Urinary bladder (tissue), 4 donors: Measurements from ENCODE around the gene KIFC3. TPM values are rescaled to one million over a fixed set of nuclear protein-coding genes. Genes with fewer than 3 reads are reported as not detected.
A peak's percentile ranks its signal among the peaks of the same experiment; 100 is the strongest.

Experiments used
- DNase-seq: peaks from one replicate; pipeline ENCODE4 v3.0.0-alpha.2; 2015; ENCODE audit errors: extremely low spot score
- H3K27ac ChIP-seq: one replicate; pipeline ENCODE4 v1.5.1; 2013; ENCODE audit warnings: low read depth, mild to moderate bottlenecking, moderate library complexity
- H3K36me3 ChIP-seq: one replicate; pipeline ENCODE4 v1.6.1; 2013; ENCODE audit warnings: mild to moderate bottlenecking, moderate library complexity; ENCODE audit not compliant: insufficient read depth
- H3K4me1 ChIP-seq: one replicate; pipeline ENCODE4 v1.6.1; 2013; ENCODE audit warnings: mild to moderate bottlenecking, moderate library complexity; ENCODE audit not compliant: insufficient read depth
- H3K4me3 ChIP-seq: one replicate; pipeline ENCODE4 v1.5.1; 2013; ENCODE audit warnings: low read depth, low read length
- WGBS: extraction: QIAGEN DNeasy Blood & Tissue Kit; methylation state at CpG from one replicate; pipeline ENCODE4 v1.1.7; 2013; 5-methylcytosine and 5-hydroxymethylcytosine counted together
- polyA plus RNA-seq: library from polyadenylated mRNA; stranded (reverse); fragments of 200-250 nt; gene quantifications from one replicate; pipeline ENCODE4 v1.2.3, GENCODE V29; 2013
- total RNA-seq: library from RNA; depleted of rRNA; stranded (reverse); fragments of >200 nt; gene quantifications from one replicate; pipeline ENCODE4 v1.2.3, GENCODE V29; 2014
- donor health status: healthy with polysubstance abuse.
- donor health status: healthy.

The KIFC3 gene
- total and polyA plus RNA-seq, 2 donors = 22.7 to 23.7 TPM

DNA sequence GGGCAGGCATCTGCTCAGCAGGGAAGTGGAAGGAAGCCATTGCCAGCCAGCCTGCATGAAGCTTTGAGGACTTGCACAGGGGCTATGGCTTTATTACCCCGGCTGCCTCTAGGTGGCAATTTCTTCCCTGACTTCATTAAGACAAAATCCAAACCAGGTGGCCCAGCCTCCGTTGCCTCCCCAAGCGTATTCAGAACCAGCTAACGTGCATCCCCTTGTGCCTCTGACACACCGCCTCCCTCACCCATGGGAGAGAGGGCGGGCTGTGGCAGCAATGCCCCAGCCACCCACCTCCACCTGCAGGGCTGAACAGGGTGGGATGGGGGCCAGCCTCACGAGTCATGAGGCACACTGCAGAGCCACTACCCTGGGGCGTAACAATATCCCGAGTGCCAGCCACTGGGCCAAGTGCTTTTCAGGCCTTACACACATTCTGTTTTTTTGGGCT is 6.8 kb downstream of the KIFC3 start:
- Histone ChIP-seq H3K4me3 (no peak overlapping the region), H3K4me1 (no peaks in the 10 kb centered on the region), H3K36me3 (peaks cover 1% of the 10 kb centered on the region), H3K27ac (no peak overlapping the region)
- no peak for DNase-seq
- WGBS = 64% methylated on average over 9 of the region's 9 CpGs

DNA sequence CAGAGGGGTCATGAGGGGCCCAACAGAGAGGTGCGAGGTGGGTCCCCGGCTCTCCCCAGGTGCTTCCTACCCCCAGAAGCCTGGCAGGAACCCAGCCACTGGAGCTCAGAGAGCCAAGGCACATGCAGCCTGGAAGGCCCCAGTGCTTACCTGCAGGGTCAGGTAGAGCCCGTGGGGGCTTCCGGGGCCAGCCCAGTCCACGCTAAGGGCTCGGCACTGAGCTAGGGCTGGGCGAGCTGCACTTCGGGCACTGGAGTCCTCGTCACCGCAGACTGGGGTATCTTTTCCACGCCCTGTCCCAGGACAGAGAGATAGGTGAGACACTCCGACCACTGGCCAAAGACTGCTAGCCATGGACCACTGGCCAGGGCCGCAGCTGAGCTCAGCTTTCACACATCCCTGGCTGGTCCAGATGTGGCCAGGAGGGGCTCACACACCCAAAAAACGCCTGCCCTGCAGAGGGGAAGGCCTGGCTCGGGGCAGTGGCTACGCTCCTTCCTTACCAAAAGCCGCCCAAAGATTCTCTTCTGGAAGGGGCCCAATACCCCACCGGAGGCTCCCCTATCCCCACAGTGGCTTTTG is 7.4 kb downstream of the KIFC3 start:
- Histone ChIP-seq H3K27ac (no peak overlapping the region), H3K4me3 (no peak overlapping the region), H3K4me1 (no peaks in the 10 kb centered on the region), H3K36me3 (peaks cover 1% of the 10 kb centered on the region)
- no peak for DNase-seq
- WGBS = 91% methylated on average over 18 of the region's 18 CpGs

DNA sequence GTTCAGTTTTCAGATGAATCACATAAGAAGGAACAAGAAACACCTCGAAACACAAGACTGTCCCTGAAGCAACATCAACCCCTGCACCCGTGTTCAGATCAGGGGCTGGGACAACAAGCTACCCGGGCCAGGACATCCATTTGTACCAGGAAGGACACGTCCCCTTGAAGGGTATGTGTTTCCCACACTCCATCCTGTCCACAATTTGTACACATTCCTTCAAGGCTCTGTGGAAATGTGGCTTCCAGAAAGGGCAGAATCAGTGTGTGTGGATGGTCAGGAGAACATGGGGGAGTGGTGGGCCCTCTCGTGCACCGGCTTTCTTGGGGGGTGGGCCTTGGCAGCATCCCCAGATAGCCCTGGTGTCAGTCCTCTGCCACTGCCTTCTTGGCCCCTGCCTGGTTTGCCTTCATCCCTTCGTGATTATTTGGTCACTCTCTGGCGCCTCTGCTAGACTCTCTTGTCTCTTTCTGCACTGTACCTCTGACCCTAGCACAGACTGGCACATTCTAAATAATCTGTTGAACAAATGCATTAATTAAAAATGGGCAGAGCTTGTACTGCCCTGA is 10.3 kb downstream of the KIFC3 start:
- 74% methylated on average over 8 of the region's 8 CpGs for WGBS

DNA sequence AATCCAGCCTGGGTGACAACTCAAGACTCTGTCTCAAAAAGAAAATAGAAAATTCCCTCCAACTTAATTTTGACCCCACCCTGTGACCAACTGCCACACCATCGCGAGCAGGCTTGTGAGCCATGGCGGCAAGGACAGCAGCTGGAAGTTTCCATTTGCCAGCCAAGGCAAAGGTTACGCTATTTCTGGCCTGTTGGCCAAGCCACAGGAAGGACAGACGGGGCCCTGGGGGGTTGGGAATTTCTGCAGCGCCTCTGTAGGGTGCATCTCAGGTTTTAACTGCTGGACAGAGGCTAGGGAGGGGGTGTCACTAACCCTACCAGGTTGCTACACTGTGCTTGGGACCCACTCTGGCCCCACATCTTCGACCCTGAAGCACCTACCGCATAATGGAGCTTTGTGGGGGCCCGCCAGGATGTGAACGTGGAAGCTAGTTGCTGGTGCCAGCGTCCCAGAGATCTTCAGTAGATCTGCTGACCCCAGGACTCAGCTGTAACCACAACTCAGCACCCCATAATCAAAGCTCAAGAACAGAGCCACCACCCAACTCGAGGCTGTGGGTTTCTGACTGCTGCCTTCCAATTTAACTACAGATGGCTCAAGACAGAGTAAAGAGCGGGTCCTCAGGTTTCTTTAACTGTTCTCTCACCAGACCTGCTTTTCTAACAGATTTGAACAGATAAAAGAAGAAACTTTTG is 10.9 kb downstream of the KIFC3 start:
- 75% methylated on average over 13 of the region's 13 CpGs for WGBS
- no peak overlapping the region for H3K4me3 ChIP-seq
- peaks cover 1% of the 10 kb centered on the region for H3K36me3 ChIP-seq
- no peaks in the 10 kb centered on the region for H3K4me1 ChIP-seq
- no peak for DNase-seq
- no peak overlapping the region for H3K27ac ChIP-seq

More for the DNA sequence above, 10.3 kb downstream of the KIFC3 start:
- H3K27ac ChIP-seq = no peak overlapping the region
- H3K4me1 ChIP-seq = no peaks in the 10 kb centered on the region
- no peak for DNase-seq
- no peak overlapping the region for H3K4me3 ChIP-seq
- H3K36me3 ChIP-seq = peaks cover 1% of the 10 kb centered on the region

DNA sequence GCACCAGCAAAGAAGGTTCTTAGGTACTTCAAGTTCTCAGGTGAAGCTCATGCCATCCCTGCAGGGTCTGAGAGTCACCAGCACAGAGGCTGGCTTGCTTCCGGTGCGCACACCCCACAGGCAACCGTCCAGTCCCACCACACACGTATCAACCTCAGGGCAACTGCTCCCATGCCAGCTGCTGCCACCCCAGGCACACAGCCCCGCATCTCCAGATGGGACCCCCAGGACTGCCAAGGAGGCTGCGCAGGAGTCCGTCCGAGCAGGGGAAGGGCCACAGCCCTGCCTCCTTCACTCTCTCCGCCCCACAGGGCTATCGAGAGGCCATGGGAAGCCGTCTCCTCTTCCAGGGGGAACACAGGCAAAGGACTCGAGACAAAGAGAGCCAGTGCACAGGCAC is 13.3 kb downstream of the KIFC3 start:
- peaks cover 1% of the 10 kb centered on the region for H3K36me3 ChIP-seq
- no peaks in the 10 kb centered on the region for H3K4me1 ChIP-seq
- 85% methylated on average over 12 of the region's 12 CpGs for WGBS
- no peak for DNase-seq
- H3K4me3 ChIP-seq = no peak overlapping the region
- no peak overlapping the region for H3K27ac ChIP-seq

DNA sequence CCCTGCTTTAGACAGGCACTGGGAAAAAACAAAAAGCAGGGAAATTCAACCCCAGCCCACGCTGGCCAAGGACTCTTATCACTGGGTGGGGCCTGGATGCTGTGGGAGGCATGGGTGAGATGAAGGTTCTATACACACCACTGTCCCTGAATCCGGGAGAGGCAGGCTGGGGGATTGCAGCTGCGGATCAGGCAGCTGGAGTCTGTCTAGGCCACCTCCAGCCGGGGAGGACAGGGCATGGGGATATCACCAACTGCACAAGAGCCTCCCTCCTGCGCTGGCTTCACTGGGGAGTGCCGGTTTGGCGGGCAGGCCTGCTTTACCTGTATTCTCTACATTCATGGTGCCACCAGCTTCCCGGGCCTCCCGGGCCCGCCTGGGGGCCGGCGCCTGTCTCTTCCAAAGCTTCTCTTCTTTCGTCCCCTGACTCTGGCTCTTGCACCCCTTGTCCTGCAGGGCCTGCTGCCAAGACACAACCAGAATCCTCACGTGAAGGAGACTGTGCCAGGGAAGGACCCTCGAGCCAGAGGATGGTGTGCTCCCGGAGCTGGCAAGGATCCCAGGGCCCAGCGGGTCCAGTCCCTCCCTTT is 13.9 kb downstream of the KIFC3 start:
- H3K4me1 ChIP-seq = no peaks in the 10 kb centered on the region
- H3K27ac ChIP-seq = no peak overlapping the region
- H3K4me3 ChIP-seq = no peak overlapping the region
- DNase-seq = no peak
- peaks cover 1% of the 10 kb centered on the region for H3K36me3 ChIP-seq
- WGBS = 41% methylated on average over 17 of the region's 17 CpGs

DNA sequence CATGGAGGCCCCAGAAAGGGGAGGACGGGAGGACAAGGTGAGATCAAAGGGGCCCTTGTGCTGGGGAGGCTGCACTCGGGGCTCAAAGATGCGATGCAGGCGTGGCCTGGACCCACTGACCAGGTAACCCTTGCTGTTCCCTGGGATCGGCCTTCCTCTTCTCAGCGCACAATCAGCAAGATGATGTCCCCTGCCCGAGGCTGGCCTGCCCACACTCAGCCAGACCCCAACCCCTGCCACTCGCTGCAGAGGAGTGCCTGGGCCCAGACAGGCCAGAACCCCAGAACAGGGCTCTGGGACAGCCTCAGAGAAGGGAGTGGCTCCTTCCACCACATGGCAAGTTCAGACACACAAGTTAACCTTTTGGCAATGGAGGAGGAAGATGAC is 14.8 kb downstream of the KIFC3 start:
- no peak for DNase-seq
- 84% methylated on average over 8 of the region's 8 CpGs for WGBS
- Histone ChIP-seq H3K4me1 (no peaks in the 10 kb centered on the region), H3K27ac (no peak overlapping the region), H3K36me3 (peaks cover 1% of the 10 kb centered on the region), H3K4me3 (no peak overlapping the region)

DNA sequence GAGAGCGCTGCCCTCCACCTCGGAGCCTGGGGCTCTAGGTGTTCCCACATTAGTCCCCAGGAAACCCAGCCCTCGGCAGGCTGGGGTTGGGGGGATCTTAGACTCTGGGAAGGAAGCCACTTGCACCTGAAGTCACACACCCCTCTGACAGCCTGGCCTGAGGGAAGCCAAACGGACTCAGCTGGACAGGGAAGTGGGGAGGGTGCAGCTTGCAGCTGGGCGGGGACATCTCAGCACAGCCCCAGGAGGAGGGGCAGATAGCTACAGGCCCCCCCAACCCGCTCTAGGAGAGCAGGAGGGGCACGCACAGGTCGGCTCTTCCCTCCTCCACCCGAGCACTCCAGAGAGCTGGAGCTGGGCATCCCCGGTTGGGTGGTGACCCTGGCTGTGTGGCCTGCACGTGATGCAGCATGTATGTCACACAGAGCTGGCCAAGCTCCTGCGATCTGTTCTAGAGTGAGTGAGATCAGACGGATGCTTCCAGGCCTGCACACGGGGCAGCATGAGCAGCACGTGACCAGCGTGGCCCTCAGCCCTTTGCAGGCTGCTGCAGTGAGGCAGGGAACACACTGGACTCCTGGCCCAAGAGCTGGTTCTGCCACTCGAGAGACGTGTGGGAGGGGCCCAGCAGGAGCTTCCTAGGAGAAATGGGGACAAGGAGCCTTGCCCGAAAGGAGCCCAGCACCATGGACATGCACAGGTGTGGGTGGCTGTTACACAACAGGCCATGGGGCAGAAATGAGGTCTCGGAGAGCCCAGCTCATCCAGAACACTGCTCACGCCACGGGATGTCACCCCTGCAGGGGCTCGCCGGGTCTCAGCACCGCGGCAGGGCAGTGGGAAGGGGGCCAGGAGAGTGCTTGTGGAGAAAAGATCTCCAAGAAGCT is 15.4 kb downstream of the KIFC3 start:
- Histone ChIP-seq H3K36me3 (no peaks in the 10 kb centered on the region), H3K4me1 (no peaks in the 10 kb centered on the region), H3K4me3 (no peak overlapping the region), H3K27ac (peak overlapping the region; percentile 34)
- no peak for DNase-seq
- WGBS = 47% methylated on average over 26 of the region's 26 CpGs

DNA sequence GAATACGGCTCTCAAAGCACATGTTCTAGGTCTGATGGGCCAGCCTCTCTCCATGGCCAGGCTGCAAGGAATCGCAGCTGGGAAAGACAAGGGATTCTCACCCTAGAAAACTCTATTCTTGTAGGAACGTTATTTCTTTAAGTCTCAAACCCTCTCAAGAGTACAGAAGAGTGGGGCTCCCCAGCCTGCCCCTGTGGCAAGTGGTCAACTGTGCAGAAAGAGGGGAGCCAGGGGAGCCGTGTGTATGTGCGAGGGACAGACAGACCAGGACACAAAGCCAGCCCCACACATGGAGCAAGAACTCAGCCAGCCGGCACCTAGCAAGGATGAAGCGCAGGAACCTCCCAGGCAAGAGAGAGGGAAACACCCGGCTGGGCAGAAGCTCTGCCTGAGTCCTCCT is 16.4 kb downstream of the KIFC3 start:
- no peak overlapping the region for H3K4me3 ChIP-seq
- DNase-seq = no peak
- no peaks in the 10 kb centered on the region for H3K36me3 ChIP-seq
- H3K4me1 ChIP-seq = no peaks in the 10 kb centered on the region
- WGBS = 96% methylated on average over 8 of the region's 8 CpGs
- no peak overlapping the region for H3K27ac ChIP-seq

DNA sequence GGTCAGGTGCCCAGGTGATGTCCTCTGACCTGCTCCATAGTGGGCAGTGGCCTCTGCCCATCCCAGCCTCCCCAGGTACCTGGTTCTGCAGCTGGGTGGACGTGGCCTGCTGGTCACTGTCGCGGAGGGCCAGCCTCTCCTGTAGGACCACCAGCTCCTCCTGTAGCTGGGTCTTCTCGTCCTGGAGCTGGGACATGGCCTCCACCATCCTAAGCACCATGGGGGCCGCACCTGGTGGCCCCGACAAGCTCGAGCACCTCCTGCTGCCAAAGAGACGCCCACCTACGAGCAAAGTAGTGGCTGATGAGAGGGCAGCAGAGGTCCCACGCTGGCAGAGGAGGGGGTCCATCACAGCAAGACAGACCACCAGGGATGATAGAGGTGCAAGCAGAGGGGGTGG is 16.9 kb downstream of the KIFC3 start:
- Histone ChIP-seq H3K27ac (no peak overlapping the region), H3K4me1 (no peaks in the 10 kb centered on the region), H3K36me3 (no peaks in the 10 kb centered on the region), H3K4me3 (no peak overlapping the region)
- no peak for DNase-seq
- WGBS = 95% methylated on average over 10 of the region's 10 CpGs

DNA sequence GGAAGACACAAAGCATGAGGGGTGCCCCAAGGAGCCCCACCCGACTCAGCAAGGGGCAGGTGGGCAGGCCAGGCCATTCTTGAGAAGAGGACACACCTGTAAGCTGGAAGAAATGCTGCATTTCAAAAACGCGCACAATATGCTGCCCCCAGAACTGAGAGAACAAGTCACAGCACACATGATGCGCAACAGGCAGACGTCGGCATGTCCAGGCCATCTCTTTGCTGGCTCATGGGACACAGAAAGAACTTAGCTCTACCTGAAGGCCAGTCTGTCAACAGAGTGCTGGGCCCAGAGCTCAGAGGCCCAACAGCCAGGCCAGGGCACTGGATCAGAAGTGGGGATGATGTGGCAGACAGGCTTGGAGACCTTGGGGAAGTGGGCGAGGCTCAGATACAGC is 18.0 kb downstream of the KIFC3 start:
- Histone ChIP-seq H3K27ac (no peak overlapping the region), H3K4me3 (no peak overlapping the region), H3K36me3 (no peaks in the 10 kb centered on the region), H3K4me1 (no peaks in the 10 kb centered on the region)
- no peak for DNase-seq
- WGBS = 93% methylated on average over 7 of the region's 7 CpGs

DNA sequence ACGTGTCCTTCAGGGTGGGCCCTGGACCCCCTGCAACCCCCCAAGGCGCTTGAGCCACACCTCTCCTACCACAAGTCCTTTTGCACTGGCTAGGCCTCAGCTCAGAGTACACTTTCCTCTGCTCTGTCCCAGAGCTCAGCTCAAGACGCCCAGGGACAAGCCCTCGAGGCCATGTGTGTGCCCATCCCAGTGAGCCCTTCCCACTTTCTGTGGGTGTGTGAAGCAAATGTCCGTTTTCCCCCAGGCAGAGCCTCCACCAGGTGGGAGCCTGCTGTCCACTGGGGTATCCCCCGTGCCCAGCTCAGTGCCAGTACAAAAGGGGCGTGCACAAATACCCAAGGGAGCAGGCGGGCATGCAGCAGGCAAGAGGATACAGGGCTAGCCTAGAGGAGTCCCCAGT is 18.4 kb downstream of the KIFC3 start:
- no peak overlapping the region for H3K4me3 ChIP-seq
- H3K4me1 ChIP-seq = no peaks in the 10 kb centered on the region
- no peaks in the 10 kb centered on the region for H3K36me3 ChIP-seq
- DNase-seq = no peak
- H3K27ac ChIP-seq = no peak overlapping the region
- WGBS = 96% methylated on average over 8 of the region's 8 CpGs

DNA sequence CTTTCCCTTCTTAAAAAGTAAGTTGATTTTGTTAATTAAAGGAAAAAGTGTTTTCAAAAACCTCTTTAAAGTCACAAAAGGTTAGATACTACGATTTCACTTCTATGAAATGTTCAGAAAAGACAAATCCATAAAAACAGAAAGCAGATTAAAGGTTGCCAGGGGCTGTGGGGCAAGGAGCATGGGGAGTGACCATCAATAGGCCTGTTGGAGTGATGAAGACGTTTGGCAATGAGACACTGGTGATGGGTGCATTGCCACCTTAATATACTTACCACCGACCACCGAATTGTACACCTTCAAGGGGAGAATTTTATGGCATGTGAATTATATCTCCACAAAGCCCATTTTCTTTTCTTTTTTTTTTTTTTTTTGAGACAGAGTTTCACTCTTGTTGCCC is 19.2 kb downstream of the KIFC3 start:
- Histone ChIP-seq H3K27ac (no peak overlapping the region), H3K4me3 (no peak overlapping the region), H3K4me1 (no peaks in the 10 kb centered on the region), H3K36me3 (no peaks in the 10 kb centered on the region)
- DNase-seq = no peak
- WGBS = 87% methylated on average over 4 of the region's 4 CpGs
